ENCODE measurements around the gene SMPD1. TPM values are rescaled to one million over a fixed set of nuclear protein-coding genes. Genes with fewer than 3 reads are reported as not detected.

Gene SMPD1
- total and polyA plus RNA-seq, 7 donors, result 9.6 to 46.4 (median 18.9) TPM

- WGBS, 2 donors, result 78 to 80% methylated on average over 5 of the region's 5 CpGs
- H3K27me3 ChIP-seq, result no peaks in the 10 kb centered on the region
- H3K4me3 ChIP-seq, result no peak overlapping the region
- no peaks in the 10 kb centered on the region for H3K36me3 ChIP-seq
- H3K4me1 ChIP-seq, result peaks cover 0 to 9% (median 8%) of the 10 kb centered on the region in 4 donors
- H3K27ac ChIP-seq, result no peak overlapping the region
- intact Hi-C loops (cut with DNase I), result loop anchor here (1.0 to 5.0 kb wide), 2 partner anchors 55 to 101 kb away; no protein-coding TSS in a partner anchor
- no peaks in the 10 kb centered on the region for H3K9me3 ChIP-seq
- DNase-seq, result no peak
- TF ChIP-seq POLR2AphosphoS5 (IDR thresholded peaks at IDR 0.05) (no peak), EP300 (IDR thresholded peaks at IDR 0.05) (no peak), CTCF (IDR thresholded peaks at IDR 0.05) (no peak), POLR2A (IDR thresholded peaks at IDR 0.05) (no peak)
Measured at GRCh38 chr11:6351782-6352382, 38.4 kb upstream of the SMPD1 start.

- intact Hi-C loops (cut with DNase I), result loop anchor here (5.0 kb wide), 1 partner anchor 56 kb away; no protein-coding TSS in a partner anchor
- Histone ChIP-seq H3K27ac (no peak overlapping the region), H3K4me1 (peaks cover 0 to 22% (median 17%) of the 10 kb centered on the region in 4 donors), H3K27me3 (no peaks in the 10 kb centered on the region), H3K4me3 (no peak overlapping the region), H3K9me3 (no peaks in the 10 kb centered on the region), H3K36me3 (no peaks in the 10 kb centered on the region)
- TF ChIP-seq POLR2AphosphoS5 (IDR thresholded peaks at IDR 0.05) (peak in 2 of 4 donors; percentile 62 to 69), POLR2A (IDR thresholded peaks at IDR 0.05) (no peak), CTCF (IDR thresholded peaks at IDR 0.05) (peak; percentile 79 to 90 (median 86)), EP300 (IDR thresholded peaks at IDR 0.05) (no peak)
- DNase-seq, result peak; percentile 76
- 13 to 18% methylated on average over 5 of the region's 5 CpGs for WGBS, 2 donors
Measured at GRCh38 chr11:6353367-6353987, 36.8 kb upstream of the SMPD1 start.

GRCh38 chr11:6354651-6355485 is 35.4 kb upstream of the SMPD1 start:
- intact Hi-C loops (cut with DNase I), result loop anchor here (2.0 to 5.0 kb wide), 2 partner anchors 58 to 332 kb away; no protein-coding TSS in a partner anchor
- 51 to 76% methylated on average over 4 of the region's 4 CpGs for WGBS, 2 donors
- H3K27me3 ChIP-seq, result no peaks in the 10 kb centered on the region

More at GRCh38 chr11:6354651-6355485, 35.4 kb upstream of the SMPD1 start:
- H3K27ac ChIP-seq, result no peak overlapping the region
- H3K9me3 ChIP-seq, result no peaks in the 10 kb centered on the region
- no peaks in the 10 kb centered on the region for H3K36me3 ChIP-seq
- peaks cover 0 to 22% (median 17%) of the 10 kb centered on the region in 4 donors for H3K4me1 ChIP-seq
- no peak for DNase-seq
- no peak overlapping the region for H3K4me3 ChIP-seq
- no peak for TF ChIP-seq POLR2A (IDR thresholded peaks at IDR 0.05)
- TF ChIP-seq EP300 (IDR thresholded peaks at IDR 0.05), result no peak
- no peak for TF ChIP-seq POLR2AphosphoS5 (IDR thresholded peaks at IDR 0.05)
- TF ChIP-seq CTCF (IDR thresholded peaks at IDR 0.05), result no peak
